Suppressor macrophage (primary cell): Measurements from ENCODE around the gene BSG.
"Not testable (repeated sequence)": the region's sequence is repeated elsewhere in the genome, so short reads cannot be mapped to it uniquely, and the experiment has no call there.

Experiments
- DNase-seq, 4 experiments: peaks; one replicate each; pipeline ENCODE4 v3.0.0-alpha.2; 2020 to 2022

The BSG gene

GRCh38 chr19:572743-573518, 535 bp downstream of the BSG start:
- DNase-seq, result peak; percentile 39 to 65 (median 57)

GRCh38 chr19:573519-573825, 1.1 kb downstream of the BSG start:
- DNase-seq, result no peak

- peak in 1 of 4 experiments; percentile 20 for DNase-seq
These were observed 2.5 kb downstream of the BSG start for GRCh38 chr19:574658-575526.

DNA sequence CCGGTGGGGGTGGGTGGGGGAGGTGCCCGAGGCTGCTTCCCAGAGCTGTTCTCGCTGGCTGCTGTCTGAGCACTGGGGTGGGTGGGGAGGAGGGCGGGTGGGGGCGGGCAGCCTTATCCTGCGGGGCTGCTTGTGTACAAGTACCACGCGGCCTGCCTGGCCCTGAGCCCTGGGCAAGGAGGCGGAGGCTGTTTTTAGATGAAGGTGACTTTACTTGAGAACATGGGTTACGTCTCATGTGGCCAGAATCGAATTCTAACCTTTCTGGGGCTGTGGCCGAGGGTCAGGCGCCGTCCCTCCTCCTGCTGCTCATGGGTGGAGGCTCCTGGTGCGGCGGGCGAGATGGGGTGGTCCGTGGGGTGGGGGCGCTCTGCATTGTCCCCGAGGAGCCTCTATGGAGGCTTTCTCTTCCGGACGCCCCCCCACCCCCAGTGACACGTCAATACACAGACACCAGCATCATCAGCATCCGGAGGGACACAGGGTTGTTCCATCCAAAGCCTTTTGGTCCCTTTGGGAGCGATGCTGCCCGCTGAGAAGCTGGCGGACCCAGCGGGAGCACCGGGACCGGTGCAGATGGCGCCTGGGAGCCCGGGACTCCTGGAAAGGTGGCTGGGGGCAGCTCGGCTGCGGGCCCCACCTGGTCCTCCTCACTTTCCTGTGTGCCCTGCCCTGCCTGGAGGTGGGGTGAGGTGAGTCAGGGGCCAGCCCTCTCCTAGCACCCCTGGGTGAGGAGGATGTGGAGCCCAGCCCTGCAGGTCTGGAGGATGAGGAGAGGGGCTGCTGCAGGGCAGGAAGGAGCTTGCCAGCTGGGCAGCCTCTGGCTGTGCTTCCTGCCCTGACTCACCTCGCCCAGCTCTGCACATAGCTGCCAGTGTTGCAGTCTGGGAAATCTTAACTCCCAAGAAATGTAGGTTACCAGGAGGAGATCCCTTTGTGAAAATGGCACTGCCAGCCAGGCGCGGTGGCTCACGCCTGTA, 3.4 kb downstream of the BSG start:
- no peak for DNase-seq

- no peak for DNase-seq
These were observed 4.5 kb downstream of the BSG start for GRCh38 chr19:576768-577438.

- no peak for DNase-seq
These were observed 5.3 kb downstream of the BSG start for GRCh38 chr19:577439-578392.

- no peak for DNase-seq
These were observed 6.9 kb downstream of the BSG start for GRCh38 chr19:579111-579841.

- no peak for DNase-seq
These were observed 7.4 kb downstream of the BSG start for GRCh38 chr19:579842-580155.

DNA sequence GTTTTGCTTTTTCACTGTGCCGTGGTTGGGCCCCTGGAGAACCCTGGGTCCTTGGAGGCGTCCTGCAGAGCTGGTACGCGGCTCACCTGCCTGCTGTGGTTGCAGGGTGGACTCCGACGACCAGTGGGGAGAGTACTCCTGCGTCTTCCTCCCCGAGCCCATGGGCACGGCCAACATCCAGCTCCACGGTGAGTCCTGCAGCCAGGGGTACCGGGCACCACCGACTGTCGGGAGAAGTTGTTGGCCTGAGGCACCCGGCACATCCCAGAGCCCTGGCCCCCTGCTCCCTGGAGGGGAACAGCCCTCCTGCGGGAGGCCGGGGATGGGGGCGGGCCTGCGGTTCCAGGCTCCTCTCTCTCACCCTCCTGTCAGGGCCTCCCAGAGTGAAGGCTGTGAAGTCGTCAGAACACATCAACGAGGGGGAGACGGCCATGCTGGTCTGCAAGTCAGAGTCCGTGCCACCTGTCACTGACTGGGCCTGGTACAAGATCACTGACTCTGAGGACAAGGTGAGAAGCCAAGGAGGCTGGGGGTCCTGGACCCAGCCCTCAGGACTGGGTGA, 8.0 kb downstream of the BSG start:
- no peak for DNase-seq

DNA sequence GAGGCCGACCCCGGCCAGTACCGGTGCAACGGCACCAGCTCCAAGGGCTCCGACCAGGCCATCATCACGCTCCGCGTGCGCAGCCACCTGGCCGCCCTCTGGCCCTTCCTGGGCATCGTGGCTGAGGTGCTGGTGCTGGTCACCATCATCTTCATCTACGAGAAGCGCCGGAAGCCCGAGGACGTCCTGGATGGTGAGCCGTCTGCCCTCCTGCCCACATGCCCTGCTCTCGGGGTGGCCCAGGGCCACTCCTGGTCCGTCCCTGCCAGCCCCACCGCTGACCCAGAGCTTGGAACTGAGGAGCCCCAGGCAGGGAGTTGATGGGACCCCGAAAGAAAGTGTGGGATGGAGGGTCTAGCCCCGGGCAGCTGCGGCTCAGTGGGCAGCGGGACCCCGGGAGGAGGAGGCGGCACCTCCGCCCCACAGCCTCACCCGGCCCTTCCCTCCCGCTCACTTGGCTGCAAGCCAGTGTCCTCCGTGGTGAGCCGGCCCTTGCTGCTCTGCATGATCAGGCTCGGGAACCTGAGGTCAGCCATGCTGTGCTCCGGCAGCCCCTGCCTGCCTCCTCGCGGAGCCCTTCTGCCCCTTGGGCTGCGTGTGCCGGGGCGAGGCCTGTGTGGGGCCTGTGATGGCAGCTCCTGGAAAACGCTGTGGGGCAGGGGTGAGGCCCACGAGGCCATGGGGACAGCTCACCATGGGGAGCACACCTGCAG, 9.2 kb downstream of the BSG start:
- no peak for DNase-seq

- DNase-seq, result peak; percentile 36 to 58 (median 53)
These were observed 10.3 kb downstream of the BSG start for GRCh38 chr19:582497-583197.

GRCh38 chr19:583198-583967, 11.0 kb downstream of the BSG start:
- no peak for DNase-seq

DNA sequence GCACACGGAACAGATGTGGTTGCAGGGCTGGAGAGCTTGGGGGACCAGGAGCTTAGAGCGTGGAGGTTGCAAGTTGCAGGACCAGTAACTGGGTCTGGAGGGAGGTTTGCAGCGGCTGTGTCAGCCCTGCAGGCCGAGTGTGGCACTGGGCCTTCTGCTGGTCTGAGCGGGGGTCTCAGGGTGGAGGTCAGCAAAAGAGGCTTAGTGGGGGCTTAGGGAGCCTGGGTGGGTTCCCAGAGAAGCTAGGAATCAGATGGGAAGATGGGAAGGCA, 11.5 kb downstream of the BSG start:
- DNase-seq, result no peak

DNA sequence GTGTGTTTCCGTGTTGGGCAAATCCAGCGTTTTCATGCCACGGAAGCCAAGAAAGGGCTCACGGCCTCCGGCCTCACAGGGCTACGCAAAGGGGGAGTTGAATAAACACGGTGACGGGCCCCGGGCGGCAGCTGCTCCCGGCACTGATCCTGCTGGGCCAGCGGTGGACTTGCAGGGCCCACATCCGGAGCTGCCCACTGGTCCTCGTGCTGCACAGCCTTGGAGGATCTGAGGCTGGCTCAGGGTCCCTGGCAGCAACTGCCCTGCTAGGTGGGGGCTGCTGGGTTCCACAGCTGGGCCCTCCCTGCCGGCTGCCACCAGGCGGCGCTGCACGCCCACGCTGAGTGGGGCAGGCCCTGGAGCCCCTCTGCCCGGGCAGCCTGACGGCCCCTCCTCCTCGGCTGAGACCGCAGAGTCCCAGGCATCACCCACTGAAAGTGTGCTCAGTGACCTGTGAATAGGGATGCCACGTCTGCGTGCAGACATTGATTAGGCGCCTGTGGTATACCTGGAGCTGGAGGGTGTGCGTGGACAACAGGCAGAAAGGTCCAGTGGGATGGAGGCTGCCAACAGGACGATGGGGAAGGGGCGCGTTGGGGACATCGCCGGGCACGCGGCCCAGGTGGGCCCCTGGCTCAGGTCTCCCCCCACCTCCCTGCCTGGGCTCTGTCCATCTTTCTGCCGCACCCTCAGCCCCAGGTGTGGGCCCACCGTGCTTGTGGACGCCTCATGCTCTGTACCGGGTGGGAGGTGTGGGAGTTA, 12.0 kb downstream of the BSG start:
- DNase-seq, result peak; percentile 42 to 73 (median 54)

GRCh38 chr19:585146-585545, 12.8 kb downstream of the BSG start:
- not testable (repeated sequence) for DNase-seq

- DNase-seq, result no peak
These were observed 13.2 kb downstream of the BSG start for GRCh38 chr19:585551-586110.
